HG03039 (cell line): ENCODE measurements around the gene ZNF263.
"Not testable (repeated sequence)": the region's sequence is repeated elsewhere in the genome, so short reads cannot be mapped to it uniquely, and the experiment has no call there.

ENCODE experiments used
- ATAC-seq: cut with Tn5 transposase; IDR thresholded peaks from one replicate; pipeline ENCODE4 v1.9.1; 2021; ENCODE audit warnings: mild to moderate bottlenecking, moderate library complexity; ENCODE audit not compliant: unreplicated experiment

Gene ZNF263

GRCh38 chr16:3266873-3267537 lies 16.3 kb upstream of the ZNF263 start:
- no peak for ATAC-seq

DNA sequence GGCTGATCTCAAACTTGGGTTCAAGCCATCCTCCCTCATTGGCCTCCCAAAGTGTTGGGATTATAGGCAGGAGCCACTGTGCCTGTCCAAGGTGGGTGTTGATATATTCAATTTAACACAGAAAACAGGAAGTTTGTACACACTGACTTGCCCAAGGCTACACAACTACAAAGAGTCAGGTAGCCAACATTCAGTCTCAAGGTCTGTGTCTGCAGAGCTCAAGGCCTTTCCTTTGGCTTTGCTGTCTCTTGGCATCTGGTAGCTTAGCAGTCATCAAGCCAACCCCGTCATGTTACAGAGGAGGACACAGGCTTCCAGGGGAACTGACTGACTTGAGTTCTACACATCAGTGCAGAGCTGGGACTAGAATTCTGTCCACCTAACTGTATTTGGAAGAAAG lies 15.0 kb upstream of the ZNF263 start:
- ATAC-seq: no peak

DNA sequence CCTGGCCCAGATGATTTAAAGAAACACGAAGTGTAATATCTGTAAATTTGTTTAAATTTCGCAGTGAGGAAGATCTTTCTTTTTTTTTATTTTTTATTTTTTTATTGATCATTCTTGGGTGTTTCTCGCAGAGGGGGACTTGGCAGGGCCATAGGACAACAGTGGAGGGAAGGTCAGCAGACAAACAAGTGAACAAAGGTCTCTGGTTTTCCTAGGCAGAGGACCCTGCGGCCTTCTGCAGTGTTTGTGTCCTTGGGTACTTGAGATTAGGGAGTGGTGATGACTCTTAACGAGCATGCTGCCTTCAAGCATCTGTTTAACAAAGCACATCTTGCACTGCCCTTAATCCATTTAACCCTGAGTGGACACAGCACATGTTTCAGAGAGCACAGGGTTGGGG lies 12.6 kb upstream of the ZNF263 start:
- ATAC-seq: not testable (repeated sequence)

DNA sequence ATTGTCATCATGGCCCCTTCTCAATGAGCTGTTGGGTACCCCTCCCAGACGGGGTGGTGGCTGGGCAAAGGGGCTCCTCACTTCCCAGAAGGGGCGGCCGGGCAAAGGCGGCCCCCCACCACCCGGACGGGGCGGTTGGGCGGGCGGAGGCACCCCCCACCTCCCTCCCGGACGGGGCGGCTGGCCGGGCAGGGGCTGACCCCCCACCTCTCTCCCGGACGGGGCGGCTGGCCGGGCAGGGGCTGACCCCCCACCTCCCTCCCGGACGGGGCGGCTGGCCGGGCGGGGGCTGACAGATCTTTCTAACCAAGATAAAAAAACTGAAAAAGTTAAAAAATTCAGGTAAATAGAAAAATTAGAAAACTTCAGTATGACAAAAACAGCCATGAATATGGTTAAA lies 12.0 kb upstream of the ZNF263 start:
- ATAC-seq: not testable (repeated sequence)

GRCh38 chr16:3274490-3274889 lies 8.8 kb upstream of the ZNF263 start:
- ATAC-seq: no peak

DNA sequence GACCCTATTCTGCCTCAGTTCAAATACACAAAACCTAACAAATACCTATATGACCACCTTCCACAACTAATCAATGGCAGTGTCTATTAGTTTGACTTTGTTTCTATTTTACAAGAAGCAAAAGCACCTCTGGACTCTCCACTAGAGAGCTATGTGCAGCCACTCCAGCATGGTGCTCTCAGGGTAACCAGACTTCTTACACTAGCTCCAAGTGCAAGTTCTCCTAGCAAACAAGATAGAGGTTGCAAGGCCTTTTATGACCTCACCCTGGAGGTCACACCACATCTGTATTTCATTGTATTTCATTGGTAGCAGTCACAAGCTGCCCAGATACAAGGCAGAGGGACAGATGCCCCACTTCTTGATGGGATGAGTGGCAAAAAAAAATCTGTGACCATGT lies 8.3 kb upstream of the ZNF263 start:
- no peak for ATAC-seq

DNA sequence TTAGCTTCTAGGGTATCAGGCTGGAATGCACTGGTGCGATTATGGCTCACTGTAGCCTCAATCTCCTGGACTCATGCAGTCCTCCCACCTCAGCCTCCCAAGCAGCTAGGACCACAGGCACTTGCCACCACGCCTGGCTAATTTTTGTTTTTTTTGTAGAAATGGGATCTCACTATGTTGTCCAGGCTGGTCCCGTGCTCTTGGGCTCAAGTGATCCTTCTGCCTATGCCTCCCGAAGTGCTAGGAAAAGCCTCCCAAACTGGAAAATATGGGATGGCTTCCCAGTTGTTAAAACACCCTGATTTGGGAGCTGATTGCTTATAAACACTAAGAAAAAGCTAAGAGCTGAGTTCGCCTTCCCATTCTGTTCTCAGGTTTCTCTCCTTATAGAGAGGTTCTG lies 6.6 kb upstream of the ZNF263 start:
- no peak for ATAC-seq

- ATAC-seq: no peak
Observed at GRCh38 chr16:3281222-3281820, 2.0 kb upstream of the ZNF263 start.

- ATAC-seq: peak; percentile 22
Observed at GRCh38 chr16:3282103-3282729, 1.1 kb upstream of the ZNF263 start.

GRCh38 chr16:3283543-3284447 lies 504 bp downstream of the ZNF263 start:
- no peak for ATAC-seq

DNA sequence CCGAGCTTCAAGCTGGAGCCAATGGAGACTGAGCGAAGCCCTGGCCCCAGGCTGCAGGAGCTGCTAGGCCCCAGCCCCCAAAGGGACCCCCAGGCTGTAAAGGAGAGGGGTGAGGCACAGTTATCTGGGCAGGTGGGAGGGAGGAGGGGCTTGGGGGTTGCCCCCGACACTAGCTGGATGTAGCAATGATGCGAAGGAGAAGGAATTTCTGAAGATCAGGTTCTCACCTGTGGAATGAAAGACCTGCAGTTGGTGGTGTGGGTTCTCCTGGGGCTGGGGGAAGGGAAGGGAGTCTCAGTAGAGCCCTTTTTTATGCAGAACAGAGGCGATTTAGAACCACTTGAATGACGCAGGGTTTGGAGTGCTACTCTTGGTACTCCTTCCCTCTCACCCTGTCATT lies 1.8 kb downstream of the ZNF263 start:
- no peak for ATAC-seq

- no peak for ATAC-seq
Observed at GRCh38 chr16:3289998-3290673, 6.8 kb downstream of the ZNF263 start.

DNA sequence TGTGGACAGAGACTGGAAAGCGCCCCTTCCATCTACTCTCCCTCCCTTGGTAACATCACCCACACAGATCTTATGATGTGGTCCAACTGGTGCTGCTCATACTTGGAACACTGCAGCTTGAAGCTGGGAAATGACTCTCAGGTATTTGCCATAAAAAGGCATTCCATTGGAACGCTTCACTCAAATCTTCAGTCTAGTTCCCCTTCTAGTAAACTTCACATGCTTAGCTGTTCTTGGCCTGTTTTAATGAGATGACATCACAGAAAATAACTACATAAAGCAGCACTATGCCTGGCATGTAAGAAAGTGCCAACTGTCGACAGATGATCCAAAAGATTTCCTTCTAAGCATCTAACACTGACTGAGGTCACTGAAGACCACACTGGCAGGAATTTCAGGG lies 9.3 kb downstream of the ZNF263 start:
- no peak for ATAC-seq

GRCh38 chr16:3295209-3295608 lies 11.9 kb downstream of the ZNF263 start:
- no peak for ATAC-seq

- no peak for ATAC-seq
Observed at GRCh38 chr16:3295783-3296182, 12.5 kb downstream of the ZNF263 start.

GRCh38 chr16:3304370-3304769 lies 21.1 kb downstream of the ZNF263 start:
- ATAC-seq: no peak

DNA sequence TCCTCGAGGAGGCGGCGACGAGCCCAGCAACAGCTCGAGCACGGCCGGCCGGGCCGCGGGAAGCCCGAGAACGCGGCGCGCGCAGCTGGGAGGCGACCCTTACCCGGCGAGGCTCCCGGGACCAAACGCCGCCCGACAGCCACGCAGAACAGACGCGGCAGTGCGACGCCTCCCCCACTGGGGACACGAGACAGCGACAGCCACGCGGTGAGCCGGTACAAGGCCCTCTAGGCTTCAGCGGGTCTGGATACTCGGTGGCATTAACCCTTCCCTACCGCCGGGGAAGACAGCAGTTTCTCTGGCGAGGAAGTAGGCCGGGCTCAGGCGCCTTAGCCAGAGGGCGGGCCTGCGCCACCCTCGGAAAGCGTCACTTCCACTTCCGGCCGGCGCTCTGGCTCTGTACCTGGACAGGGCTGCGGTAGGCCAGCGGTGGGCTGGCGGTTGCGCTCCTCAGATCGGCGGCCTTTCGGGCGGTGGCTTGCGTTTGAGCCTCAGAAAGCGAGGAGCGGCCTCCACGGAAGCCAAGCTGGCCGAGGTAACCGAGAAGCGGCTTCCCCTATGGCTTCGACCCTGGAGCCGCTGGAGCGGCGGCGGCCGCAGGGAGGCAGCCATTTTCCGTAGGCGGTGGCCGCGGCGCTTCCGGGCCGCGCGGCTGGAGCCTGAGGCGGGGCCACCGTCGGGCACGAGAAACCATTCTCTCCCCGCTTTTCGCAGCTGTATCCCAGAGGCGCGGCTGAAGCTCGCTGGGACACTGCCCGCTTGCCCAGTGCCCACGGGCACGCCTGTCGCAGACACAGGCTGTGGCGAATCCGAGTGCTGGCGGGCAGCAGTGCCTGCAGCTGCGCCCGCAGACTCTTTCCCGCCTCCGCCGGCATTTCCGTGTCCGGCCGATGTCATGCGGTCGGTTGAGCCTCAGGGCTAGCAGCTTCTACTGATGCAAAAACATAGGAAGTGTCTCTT lies 22.1 kb downstream of the ZNF263 start, which contains the start of the genes TIGD7 and ZNF75A:
Gene TIGD7, minus strand, starts transcription at position 322 of the 960 bp plus-strand sequence. CDS start 4,816 bp downstream, outside the sequence.
Gene ZNF75A, plus strand, starts transcription at position 389 of the 960 bp plus-strand sequence. CDS start 2,932 bp downstream, outside the sequence.
- peak; percentile 91 for ATAC-seq

DNA sequence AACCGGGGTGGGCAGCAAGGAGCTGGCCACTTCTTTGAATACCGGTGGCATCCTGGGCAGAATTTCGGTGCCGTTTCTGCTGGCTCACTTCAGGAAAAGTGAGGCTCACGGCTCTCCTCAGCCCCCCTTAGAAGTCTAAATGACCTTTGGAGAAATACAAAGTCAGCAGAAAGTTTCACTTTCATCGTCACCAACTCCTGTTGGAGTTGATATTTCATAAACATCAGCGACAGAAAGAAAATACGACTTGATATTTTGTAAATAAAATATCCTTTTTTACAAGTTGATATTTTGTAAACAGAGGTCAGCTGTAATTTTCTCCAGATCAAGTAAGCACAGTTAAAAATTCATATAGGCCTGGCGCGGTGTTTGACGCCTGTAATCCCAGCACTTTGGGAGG lies 22.8 kb downstream of the ZNF263 start:
- ATAC-seq: no peak

DNA sequence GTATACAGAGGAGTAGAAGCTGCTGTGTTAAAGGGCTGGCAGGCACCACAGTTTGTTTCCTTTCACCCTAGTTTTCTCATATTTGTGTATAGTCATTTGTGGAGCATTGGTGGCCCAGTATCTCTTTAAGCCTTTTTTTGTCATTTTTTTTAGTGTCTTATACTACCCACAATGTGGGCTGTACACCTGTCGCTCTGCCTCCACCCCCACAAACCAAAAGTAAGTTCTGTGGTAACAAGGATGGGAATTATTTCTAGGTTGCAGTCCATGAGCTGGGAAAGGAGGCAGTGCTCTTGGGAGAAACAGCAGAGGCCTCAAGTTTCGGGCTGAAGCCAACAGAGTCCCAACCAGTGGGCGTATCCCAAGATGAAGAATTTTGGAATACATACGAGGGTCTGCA lies 28.2 kb downstream of the ZNF263 start:
- no peak for ATAC-seq
